GM12872 (cell line): Measurements from ENCODE around the gene PPP1R14C.

Experiments used
- CTCF ChIP-seq: IDR thresholded peaks from 3 replicates; pipeline ENCODE4 v1.5.1; 2011; ENCODE audit warnings: low read depth, mild to moderate bottlenecking, low read length, moderate library complexity; ENCODE audit not compliant: insufficient read depth

The PPP1R14C gene

GRCh38 chr6:150142670-150143515 lies at the start of gene PPP1R14C:
Gene PPP1R14C, plus strand, starts transcription at chr6:150143044. Its CDS starts 149 bp downstream, at chr6:150143193.
- TF ChIP-seq CTCF = no peak

- no peak for TF ChIP-seq CTCF
These were observed 49.4 kb upstream of the PPP1R14C start for GRCh38 chr6:150093397-150093796.

- no peak for TF ChIP-seq CTCF
These were observed 44.7 kb upstream of the PPP1R14C start for GRCh38 chr6:150098155-150098554.

GRCh38 chr6:150099546-150099945 lies 43.3 kb upstream of the PPP1R14C start:
- TF ChIP-seq CTCF = no peak

- TF ChIP-seq CTCF = no peak
These were observed 42.9 kb upstream of the PPP1R14C start for GRCh38 chr6:150099953-150100352.

- TF ChIP-seq CTCF = no peak
These were observed 42.1 kb upstream of the PPP1R14C start for GRCh38 chr6:150100745-150101144.

- no peak for TF ChIP-seq CTCF
These were observed 40.0 kb upstream of the PPP1R14C start for GRCh38 chr6:150102750-150103270.
